H9 (cell line): Measurements from ENCODE around the gene SLC7A9. TPM values are rescaled to one million over a fixed set of nuclear protein-coding genes. Genes with fewer than 3 reads are reported as not detected.
A peak's percentile ranks its signal among the peaks of the same experiment; 100 is the strongest.

Source experiments
- DNase-seq: peaks from one replicate; pipeline ENCODE4 v3.0.0-alpha.2; 2017
- H2AFZ ChIP-seq: one replicate; pipeline ENCODE4 v1.6.1; 2013; ENCODE audit warnings: mild to moderate bottlenecking, low read length, control low read depth, moderate library complexity
- H2AK5ac ChIP-seq: 2 replicates; pipeline ENCODE4 v1.6.1; 2013; ENCODE audit warnings: low read length, control low read depth, mixed read lengths; ENCODE audit not compliant: insufficient read length
- H2BK120ac ChIP-seq: one replicate; pipeline ENCODE4 v1.6.1; 2013; ENCODE audit warnings: low read depth, mild to moderate bottlenecking, low read length, control low read depth, inconsistent platforms; ENCODE audit not compliant: poor library complexity, severe bottlenecking
- H2BK12ac ChIP-seq: 2 replicates; pipeline ENCODE4 v1.6.1; 2013; ENCODE audit warnings: low read length, control low read depth, mixed read lengths, low read depth; ENCODE audit not compliant: insufficient read length
- H2BK15ac ChIP-seq: 2 replicates; pipeline ENCODE4 v1.6.1; 2013; ENCODE audit warnings: low read depth, low read length, control low read depth
- H2BK20ac ChIP-seq: one replicate; pipeline ENCODE4 v1.6.1; 2013; ENCODE audit warnings: low read depth, mild to moderate bottlenecking, low read length, control low read depth, inconsistent platforms; ENCODE audit not compliant: poor library complexity, severe bottlenecking
- H2BK5ac ChIP-seq: 2 replicates; pipeline ENCODE4 v1.6.1; 2013; ENCODE audit warnings: low read length, control low read depth, mixed read lengths; ENCODE audit not compliant: insufficient read length
- H3K14ac ChIP-seq: 2 replicates; pipeline ENCODE4 v1.6.1; 2013; ENCODE audit warnings: low read length, control low read depth; ENCODE audit not compliant: insufficient read depth
- H3K18ac ChIP-seq: 2 replicates; pipeline ENCODE4 v1.6.1; 2013; ENCODE audit warnings: low read depth, mild to moderate bottlenecking, mixed read lengths, low read length, control low read depth; ENCODE audit not compliant: insufficient read length
- H3K23ac ChIP-seq: 2 replicates; pipeline ENCODE4 v1.6.1; 2013; ENCODE audit warnings: low read length, control low read depth, mixed read lengths, low read depth; ENCODE audit not compliant: insufficient read length
- H3K23me2 ChIP-seq: 2 replicates; pipeline ENCODE4 v1.6.1; 2013; ENCODE audit warnings: low read depth, mild to moderate bottlenecking, mixed read lengths, low read length, control low read depth; ENCODE audit not compliant: insufficient read length, poor library complexity, severe bottlenecking
- H3K27ac ChIP-seq: 2 replicates; pipeline ENCODE4 v1.5.1; 2013; ENCODE audit warnings: low read length, control low read depth, mixed read lengths, low read depth; ENCODE audit not compliant: insufficient read length
- H3K27me3 ChIP-seq: 2 replicates; pipeline ENCODE4 v1.6.1; 2013; ENCODE audit warnings: low read length, control low read depth, inconsistent platforms; ENCODE audit not compliant: insufficient read depth
- H3K4ac ChIP-seq: 2 replicates; pipeline ENCODE4 v1.6.1; 2013; ENCODE audit warnings: low read depth, mild to moderate bottlenecking, control low read depth, inconsistent platforms, low read length, moderate library complexity
- H3K4me1 ChIP-seq: 2 replicates; pipeline ENCODE4 v1.6.1; 2013; ENCODE audit warnings: low read length, control low read depth, inconsistent platforms; ENCODE audit not compliant: insufficient read depth
- H3K4me2 ChIP-seq: 2 replicates; pipeline ENCODE4 v1.6.1; 2013; ENCODE audit warnings: low read length, control low read depth, mixed read lengths; ENCODE audit not compliant: insufficient read length, insufficient read depth
- H3K56ac ChIP-seq: 2 replicates; pipeline ENCODE4 v1.6.1; 2013; ENCODE audit warnings: low read depth, mild to moderate bottlenecking, mixed read lengths, low read length, control low read depth; ENCODE audit not compliant: insufficient read length
- H3K79me1 ChIP-seq: 2 replicates; pipeline ENCODE4 v1.6.1; 2013; ENCODE audit warnings: low read depth, mild to moderate bottlenecking, moderate library complexity, low read length, control low read depth, inconsistent platforms; ENCODE audit not compliant: insufficient read depth, poor library complexity, severe bottlenecking
- H3K79me2 ChIP-seq: 2 replicates; pipeline ENCODE4 v1.6.1; 2013; ENCODE audit warnings: low read length, control low read depth, inconsistent platforms; ENCODE audit not compliant: insufficient read depth
- H3K9ac ChIP-seq: 2 replicates; pipeline ENCODE4 v1.6.1; 2013; ENCODE audit warnings: low read length, control low read depth, mixed read lengths; ENCODE audit not compliant: insufficient read length; ENCODE audit errors: extremely low read depth
- H3K9me3 ChIP-seq: one replicate; pipeline ENCODE4 v1.6.1; 2013; ENCODE audit warnings: low read depth, low read length, inconsistent platforms; ENCODE audit not compliant: control insufficient read depth
- H3T11ph ChIP-seq: one replicate; pipeline ENCODE4 v1.6.1; 2013; ENCODE audit warnings: mild to moderate bottlenecking, low read length, control low read depth, inconsistent platforms
- H4K20me1 ChIP-seq: one replicate; pipeline ENCODE4 v1.6.1; 2013; ENCODE audit not compliant: control insufficient read depth, insufficient read length, insufficient read depth
- H4K5ac ChIP-seq: 2 replicates; pipeline ENCODE4 v1.6.1; 2013; ENCODE audit warnings: low read depth, mild to moderate bottlenecking, mixed read lengths, low read length, control low read depth; ENCODE audit not compliant: insufficient read length
- H4K8ac ChIP-seq: replicated peaks from 2 replicates; pipeline ENCODE4 v1.6.1; 2013; ENCODE audit warnings: low read length, control low read depth, mixed read lengths, low read depth; ENCODE audit not compliant: insufficient read length
- H4K91ac ChIP-seq: 2 replicates; pipeline ENCODE4 v1.6.1; 2013; ENCODE audit warnings: low read depth, mild to moderate bottlenecking, moderate library complexity, mixed read lengths, low read length, control low read depth; ENCODE audit not compliant: insufficient read length
- H3K27ac Mint-ChIP-seq, 3 experiments: 2 replicates in 2 of 3; 3 replicates in 1 of 3; pipeline ENCODE4 v1.8.0; 2020 to 2021; ENCODE audit warnings: mixed read lengths in 3 of 3, mild to moderate bottlenecking in 1 of 3, moderate library complexity in 1 of 3
- H3K27me3 Mint-ChIP-seq: 2 replicates; pipeline ENCODE4 v1.8.0; 2021; ENCODE audit warnings: low read depth, mild to moderate bottlenecking, moderate library complexity, mixed read lengths
- H3K36me3 Mint-ChIP-seq, 3 experiments: 2 replicates in 2 of 3; 3 replicates in 1 of 3; pipeline ENCODE4 v1.8.0; 2020 to 2021; ENCODE audit warnings: low read depth in 3 of 3, mixed read lengths in 3 of 3; ENCODE audit not compliant: insufficient read depth in 1 of 3
- H3K4me1 Mint-ChIP-seq, 2 experiments: 2 replicates each; pipeline ENCODE4 v1.8.0; 2020; ENCODE audit warnings: mixed read lengths in 2 of 2
- H3K4me3 Mint-ChIP-seq, 2 experiments: 2 replicates in 1 of 2; 3 replicates in 1 of 2; pipeline ENCODE4 v1.8.0; 2020 to 2021; ENCODE audit warnings: mild to moderate bottlenecking in 2 of 2, mixed read lengths in 2 of 2, moderate library complexity in 1 of 2
- H3K9me3 Mint-ChIP-seq, 2 experiments: 2 replicates in 1 of 2; 3 replicates in 1 of 2; pipeline ENCODE4 v1.8.0; 2020; ENCODE audit warnings: mild to moderate bottlenecking in 2 of 2, mixed read lengths in 2 of 2, moderate library complexity in 1 of 2
- CTCF ChIP-seq: fragments of 200-600 bp; sonication (generic); conservative IDR thresholded peaks from 3 replicates; pipeline ENCODE4 v1.8.0; 2021; ENCODE audit warnings: antibody characterized with exemption, mild to moderate bottlenecking
- WGBS: extraction: QIAGEN DNeasy Blood & Tissue Kit; methylation state at CpG from one replicate; pipeline ENCODE4 v1.1.7; 2013; ENCODE audit warnings: missing lambda C conversion rate, low lambda C conversion rate, mixed read lengths; ENCODE audit not compliant: insufficient read length; ENCODE audit errors: extremely low coverage; 5-methylcytosine and 5-hydroxymethylcytosine counted together
- total RNA-seq: library from RNA; stranded (reverse); gene quantifications from 2 replicates; pipeline ENCODE4 v1.2.1, GENCODE V29; 2021

The SLC7A9 gene
- total RNA-seq, 1 experiment from 2014 or later = not detected

- no peaks in the 10 kb centered on the region for H3K9me3 ChIP-seq
- H3K4me1 ChIP-seq = no peaks in the 10 kb centered on the region
- no peak overlapping the region for H3K4me2 ChIP-seq
- no peak overlapping the region for H2BK12ac ChIP-seq
- no peaks in the 10 kb centered on the region for H3K23me2 ChIP-seq
- no peak overlapping the region for H3T11ph ChIP-seq
- H3K56ac ChIP-seq = no peak overlapping the region
- H3K36me3 Mint-ChIP-seq = no peaks in the 10 kb centered on the region
- no peak overlapping the region for H4K91ac ChIP-seq
- no peak for TF ChIP-seq CTCF
- H3K27me3 Mint-ChIP-seq = peaks cover 12% of the 10 kb centered on the region
- H3K4me3 Mint-ChIP-seq = peak overlapping the region in 1 of 2 experiments; percentile 16; a peak in 1 of 5 replicates
- H3K14ac ChIP-seq = no peak overlapping the region
- no peaks in the 10 kb centered on the region for H3K27me3 ChIP-seq
- no peak overlapping the region for H3K9ac ChIP-seq
- H4K5ac ChIP-seq = no peak overlapping the region
- no peak overlapping the region for H3K4ac ChIP-seq
- no peak overlapping the region for H4K8ac ChIP-seq
- no peak overlapping the region for H2BK5ac ChIP-seq
- peak overlapping the region in 1 of 3 experiments; percentile 92; a peak in 3 of 7 replicates for H3K27ac Mint-ChIP-seq
- H4K20me1 ChIP-seq = no peaks in the 10 kb centered on the region
- H2AFZ ChIP-seq = no peak overlapping the region
- H3K4me1 Mint-ChIP-seq = peaks cover 32 to 45% of the 10 kb centered on the region in 2 experiments
- H2BK20ac ChIP-seq = no peak overlapping the region
- DNase-seq = no peak
- H2BK120ac ChIP-seq = no peak overlapping the region
- H3K27ac ChIP-seq = no peak overlapping the region
- H3K79me1 ChIP-seq = no peaks in the 10 kb centered on the region
- no peaks in the 10 kb centered on the region for H3K79me2 ChIP-seq
- 0 out of 5 replicates have a peak, but pooled peaks cover 0 to 2% of the 10 kb centered on the region in 2 experiments for H3K9me3 Mint-ChIP-seq
- no peak overlapping the region for H3K18ac ChIP-seq
- no peak overlapping the region for H2AK5ac ChIP-seq
- no peak overlapping the region for H2BK15ac ChIP-seq
- H3K23ac ChIP-seq = no peak overlapping the region
- no CpG with 5 or more reads among the region's 17 CpGs for WGBS
Measured at GRCh38 chr19:32817569-32818476, 51.7 kb downstream of the SLC7A9 start.
